HepG2 (cell line): ENCODE data around the gene BIRC7. TPM values are rescaled to one million over a fixed set of nuclear protein-coding genes. Genes with fewer than 3 reads are reported as not detected.

ENCODE experiments used
- CREB3 ChIP-seq: sonication (generic); formaldehyde crosslinking; IDR thresholded peaks from 2 replicates; pipeline ENCODE4 v1.5.0; 2020; ENCODE audit warnings: missing genetic modification reagents
- DBP ChIP-seq: sonication (generic); formaldehyde crosslinking; IDR thresholded peaks from 2 replicates; pipeline ENCODE4 v1.4.0; 2020; ENCODE audit warnings: missing genetic modification reagents; ENCODE audit errors: not compliant biosample characterization
- PCBP2 ChIP-seq: fragments of 200-400 bp; formaldehyde crosslinking; optimal IDR thresholded peaks from 2 replicates; pipeline ENCODE3; 2018; ENCODE audit warnings: low read length, low read depth; ENCODE audit not compliant: poor library complexity, severe bottlenecking
- POLR2A ChIP-seq, 2 experiments: IDR thresholded peaks; 2 replicates each; pipeline ENCODE4 v1.6.1; 2011; ENCODE audit warnings: low read depth in 2 of 2, low read length in 2 of 2, mild to moderate bottlenecking in 1 of 2, moderate library complexity in 1 of 2; ENCODE audit not compliant: insufficient read depth in 1 of 2
- RERE ChIP-seq: IDR thresholded peaks from 2 replicates; pipeline ENCODE4 v1.6.1; 2016; ENCODE audit warnings: low read depth, missing genetic modification reagents, missing compliant biosample characterization
- STAG1 ChIP-seq: sonication (generic); formaldehyde crosslinking; IDR thresholded peaks from 2 replicates; pipeline ENCODE4 v1.4.0; 2020; ENCODE audit warnings: missing genetic modification reagents
- ZBTB25 ChIP-seq: IDR thresholded peaks from 2 replicates; pipeline ENCODE4 v1.6.1; 2018; ENCODE audit warnings: missing genetic modification reagents
- ZBTB34 ChIP-seq: sonication (generic); formaldehyde crosslinking; IDR thresholded peaks from 2 replicates; pipeline ENCODE4 v1.8.0; 2022; ENCODE audit warnings: mild to moderate bottlenecking, missing genetic modification reagents
- ZNF30 ChIP-seq: sonication (generic); formaldehyde crosslinking; IDR thresholded peaks from 2 replicates; pipeline ENCODE4 v1.5.0; 2020; ENCODE audit warnings: mild to moderate bottlenecking, missing genetic modification reagents
- ZNF337 ChIP-seq: sonication (generic); formaldehyde crosslinking; IDR thresholded peaks from 2 replicates; pipeline ENCODE4 v1.5.1; 2020; ENCODE audit warnings: missing genetic modification reagents, low read depth, mild to moderate bottlenecking, borderline replicate concordance
- ZNF772 ChIP-seq: sonication (generic); formaldehyde crosslinking; IDR thresholded peaks from 2 replicates; pipeline ENCODE4 v1.5.0; 2020; ENCODE audit warnings: mild to moderate bottlenecking, missing genetic modification reagents
- ZSCAN31 ChIP-seq: sonication (generic); formaldehyde crosslinking; IDR thresholded peaks from 2 replicates; pipeline ENCODE4 v1.5.0; 2020; ENCODE audit warnings: low read depth, mild to moderate bottlenecking, missing genetic modification reagents
- polyA plus RNA-seq, 8 experiments: library from polyadenylated mRNA; depleted of rRNA in 3 of 8; stranded (reverse) in 7 of 8; unstranded in 1 of 8; fragments of >200 nt; fragmentation: Illumina TruSeq in 4 of 8; extraction: Trizol in 4 of 8; gene quantifications; 2 replicates each; pipeline versions ENCODE4 v1.2.1 to v1.2.3, GENCODE V29; 2011 to 2016; ENCODE audit warnings: low read depth in 4 of 8, missing spikeins in 1 of 8, mixed read lengths in 1 of 8; ENCODE audit not compliant: insufficient read depth in 1 of 8
- total RNA-seq, 5 experiments: library from RNA; depleted of rRNA; stranded (reverse); fragments of >200 nt; fragmentation: Illumina TruSeq; extraction: Trizol; gene quantifications; 2 replicates each; pipeline ENCODE4 v1.2.3, GENCODE V29; 2016; ENCODE audit warnings: low read depth in 1 of 5

Gene BIRC7
- total and polyA plus RNA-seq, 2 of the 13 experiments (the other 11 are each of a cell fraction or from before 2014, with no cell fraction given) = 0.27 to 5.1 TPM

- TF ChIP-seq RERE (CRISPR knock-in tag) (peak; percentile 22; the same call in 1 of the 2 replicates), ZNF772 (CRISPR knock-in tag) (peak; percentile 94), ZNF337 (peak; percentile 85; the same call in 1 of the 2 replicates), STAG1 (no peak; the same call in 1 of the 2 replicates), ZNF30 (CRISPR knock-in tag) (peak; percentile 98), DBP (CRISPR knock-in tag) (peak; percentile 91), CREB3 (CRISPR knock-in tag) (peak; percentile 88; the same call in 1 of the 2 replicates), PCBP2 (no peak), POLR2A (IDR thresholded peaks at IDR 0.05; ENCODE audit: insufficient read depth in 1 of 2, low read depth in 2 of 2, low read length in 2 of 2) (peak; percentile 75 to 95), ZBTB25 (CRISPR knock-in tag) (peak; percentile 90; the same call in 1 of the 2 replicates), ZBTB34 (peak; percentile 73), ZSCAN31 (CRISPR knock-in tag) (peak; percentile 96)
These were observed 19.5 kb upstream of the BIRC7 start, which contains the start of gene YTHDF1 (continued) for GRCh38 chr20:63216041-63216848.
